Measurements from ENCODE around the gene MON1A. TPM values are rescaled to one million over a fixed set of nuclear protein-coding genes. Genes with fewer than 3 reads are reported as not detected.

The MON1A gene
- total and polyA plus RNA-seq, 10 of the 15 experiments (the other 5 are each of a cell fraction or from before 2014, with no cell fraction given), result 1.3 to 10.5 (median 7.7) TPM

- Histone ChIP-seq H3K36me3 (ENCODE audit: control insufficient read depth in 2 of 2, insufficient read depth in 2 of 2, low read length in 1 of 2) (no peaks in the 10 kb centered on the region), H3K27ac (ENCODE audit: control insufficient read depth, insufficient read depth) (no peak overlapping the region), H2AFZ (ENCODE audit: control insufficient read depth, low read depth, low read length) (no peak overlapping the region), H3K4me1 (ENCODE audit: control insufficient read depth, insufficient read depth, low read length) (no peaks in the 10 kb centered on the region), H3K9me3 (replicated peaks; ENCODE audit: control insufficient read depth, insufficient read depth, low read length) (no peaks in the 10 kb centered on the region), H3K27me3 (replicated peaks in 1 of 2; ENCODE audit: control insufficient read depth in 2 of 2, insufficient read depth in 2 of 2, low read length in 1 of 2) (peaks cover 0 to 3% of the 10 kb centered on the region in 2 experiments; a peak in 3 of 4 replicates), H4K20me1 (ENCODE audit: control insufficient read depth, insufficient read depth) (no peaks in the 10 kb centered on the region), H3K79me2 (ENCODE audit: control insufficient read depth, insufficient read depth, low read length) (peaks cover 11% of the 10 kb centered on the region), H3K9ac (ENCODE audit: control insufficient read depth, insufficient read depth, low read length) (no peak overlapping the region), H3K4me2 (ENCODE audit: control insufficient read depth, insufficient read depth) (no peak overlapping the region), H3K4me3 (no peak overlapping the region)
- in situ Hi-C loops (cut with MboI), result no loop called here
- TF ChIP-seq HDAC2 (IDR thresholded peaks at IDR 0.05), result no peak
- no peak for TF ChIP-seq ZNF384 (IDR thresholded peaks at IDR 0.05; ENCODE audit: borderline replicate concordance, low read depth, low read length)
- no peak for TF ChIP-seq ZBTB11 (CRISPR knock-in tag; IDR thresholded peaks at IDR 0.05)
- TF ChIP-seq NFIC (IDR thresholded peaks at IDR 0.05; ENCODE audit: low read depth, low read length), result no peak
- no peak for TF ChIP-seq RAD51 (IDR thresholded peaks at IDR 0.05)
- TF ChIP-seq CUX1 (IDR thresholded peaks at IDR 0.05; ENCODE audit: insufficient replicate concordance, low read depth, low read length), result no peak
- TF ChIP-seq IKZF1 (conservative IDR thresholded peaks at IDR 0.05), result no peak
- no peak for TF ChIP-seq HDAC6 (IDR thresholded peaks at IDR 0.05; ENCODE audit: unreplicated experiment)
- TF ChIP-seq SMC3 (IDR thresholded peaks at IDR 0.05; ENCODE audit: borderline replicate concordance, low read length), result no peak
- no peak for TF ChIP-seq SIX5 (IDR thresholded peaks at IDR 0.05; ENCODE audit: low read depth, low read length, severe bottlenecking)
- no peak for TF ChIP-seq YBX1 (IDR thresholded peaks at IDR 0.05)
- no peak for TF ChIP-seq POLR2AphosphoS2 (IDR thresholded peaks at IDR 0.05; ENCODE audit: low read depth, low read length)
- no peak for TF ChIP-seq PAX5 (IDR thresholded peaks at IDR 0.05; ENCODE audit: borderline replicate concordance, low read depth, low read length)
- TF ChIP-seq SMARCA5 (IDR thresholded peaks at IDR 0.05), result no peak
- TF ChIP-seq NR2C1 (IDR thresholded peaks at IDR 0.05), result no peak
- intact Hi-C loops (cut with micrococcal nuclease; ENCODE audit: unreplicated experiment), result loop anchor here (5.0 kb wide), 1 partner anchor 48 kb away; no protein-coding TSS in a partner anchor
- CTCF ChIA-PET, result no interaction called here
- ATAC-seq, result no peak
- POLR2A ChIA-PET, result interaction anchor here (0.6 kb wide), 1 partner anchor 367 kb away, joined by 8 read pairs; no protein-coding TSS in a partner anchor
- SMC1A ChIA-PET (ENCODE audit: uncharacterized antibody, unreplicated experiment), result no interaction called here
- WGBS (ENCODE audit: insufficient coverage, insufficient replicate concordance, low lambda C conversion rate, missing lambda C conversion rate), result 31% methylated on average over 12 of the region's 12 CpGs
- RAD21 ChIA-PET (ENCODE audit: unreplicated experiment), result no interaction called here
- no peak for FAIRE-seq
- BruUV-seq (replicated peaks), result no TSS peak
- DNase-seq (ENCODE audit: low read depth, low spot score), result no peak
Measured at GRCh38 chr3:49859576-49860305, 69.9 kb downstream of the MON1A start.
